ENCODE results near the gene SGCA. TPM values are rescaled to one million over a fixed set of nuclear protein-coding genes. Genes with fewer than 3 reads are reported as not detected.

The SGCA gene
- total and polyA plus RNA-seq, 10 of the 15 experiments (the other 5 are each of a cell fraction or from before 2014, with no cell fraction given) = 0.13 to 2.2 (median 0.50) TPM; not detected in 2

- no peak for FAIRE-seq
- CTCF ChIA-PET = interaction anchor here (0.7 to 3.1 kb wide), 9 partner anchors 9 to 144 kb away, joined by 3 to 21 read pairs (median 8); partner anchors contain the start of genes PDK2 and TMEM92
These were observed 35.9 kb upstream of the SGCA start, which contains the start of gene SAMD14 for GRCh38 chr17:50129728-50130558. Gene SAMD14, minus strand, starts transcription at chr17:50130160. Its CDS starts 5,201 bp downstream, at chr17:50124959.

More at GRCh38 chr17:50129728-50130558, 35.9 kb upstream of the SGCA start, which contains the start of gene SAMD14:
- Histone ChIP-seq H4K20me1 (ENCODE audit: control insufficient read depth, insufficient read depth) (no peaks in the 10 kb centered on the region; the same call in 1 of the 2 replicates), H3K27me3 (replicated peaks in 1 of 2; ENCODE audit: control insufficient read depth in 2 of 2, insufficient read depth in 2 of 2, low read length in 1 of 2) (peaks cover 4 to 10% of the 10 kb centered on the region in 2 experiments), H2AFZ (ENCODE audit: control insufficient read depth, low read depth, low read length) (peak within 1 kb of the TSS; percentile 54), H3K9ac (ENCODE audit: control insufficient read depth, insufficient read depth, low read length) (no peak within 1 kb of the TSS), H3K36me3 (ENCODE audit: control insufficient read depth in 2 of 2, insufficient read depth in 2 of 2, low read length in 1 of 2) (peaks cover 4 to 10% of the 10 kb centered on the region in 2 experiments; a peak in 3 of 4 replicates), H3K79me2 (ENCODE audit: control insufficient read depth, insufficient read depth, low read length) (no peaks in the 10 kb centered on the region), H3K9me3 (replicated peaks; ENCODE audit: control insufficient read depth, insufficient read depth, low read length) (no peaks in the 10 kb centered on the region), H3K27ac (ENCODE audit: control insufficient read depth, insufficient read depth) (no peak within 1 kb of the TSS), H3K4me1 (ENCODE audit: control insufficient read depth, insufficient read depth, low read length) (peaks cover 6% of the 10 kb centered on the region; the same call in 1 of the 2 replicates), H3K4me3 (peak within 1 kb of the TSS; percentile 62; the same call in 1 of the 2 replicates), H3K4me2 (ENCODE audit: control insufficient read depth, insufficient read depth) (peak within 1 kb of the TSS; percentile 86)
- no TSS peak for BruUV-seq (replicated peaks)
- no peak for TF ChIP-seq FOS (IDR thresholded peaks at IDR 0.05; ENCODE audit: borderline replicate concordance, extremely low read depth, insufficient read length)
- 0 out of 2 replicates have a peak, but pooled peaks have one; percentile 26 for TF ChIP-seq NRF1 (conservative IDR thresholded peaks at IDR 0.05; ENCODE audit: low read depth, low read length)
- no peak for TF ChIP-seq MEF2B (IDR thresholded peaks at IDR 0.05; ENCODE audit: partially characterized antibody, poor library complexity, severe bottlenecking)
- TF ChIP-seq EGR1 (IDR thresholded peaks at IDR 0.05; ENCODE audit: borderline replicate concordance in 1 of 2, low read depth in 2 of 2, low read length in 2 of 2) = 0 out of 3 replicates have a peak, but pooled peaks of 1 of the 2 experiments have one; percentile 4
- TF ChIP-seq NKRF (conservative IDR thresholded peaks at IDR 0.05) = peak; percentile 56
- TF ChIP-seq BMI1 (IDR thresholded peaks at IDR 0.05; ENCODE audit: borderline replicate concordance) = no peak
- TF ChIP-seq POU2F2 (IDR thresholded peaks at IDR 0.05; ENCODE audit: borderline replicate concordance, low read depth, low read length) = peak; percentile 13; the same call in 1 of the 3 replicates
- no peak for TF ChIP-seq FOXM1 (IDR thresholded peaks at IDR 0.05; ENCODE audit: low read depth, low read length)
- TF ChIP-seq BHLHE40 (IDR thresholded peaks at IDR 0.05; ENCODE audit: borderline replicate concordance in 1 of 2, low read depth in 2 of 2, low read length in 1 of 2) = peak in 1 of 2 experiments; percentile 34; a peak in 1 of 4 replicates
- peak; percentile 50 for TF ChIP-seq IKZF1 (conservative IDR thresholded peaks at IDR 0.05)
- TF ChIP-seq NFXL1 (IDR thresholded peaks at IDR 0.05; ENCODE audit: borderline replicate concordance) = no peak
- TF ChIP-seq GATAD2B (conservative IDR thresholded peaks at IDR 0.05; ENCODE audit: low read depth) = 0 out of 2 replicates have a peak, but pooled peaks have one; percentile 58
- TF ChIP-seq ZNF384 (IDR thresholded peaks at IDR 0.05; ENCODE audit: borderline replicate concordance, low read depth, low read length) = no peak
- TF ChIP-seq CHD2 (IDR thresholded peaks at IDR 0.05; ENCODE audit: borderline replicate concordance, low read depth, low read length) = 0 out of 2 replicates have a peak, but pooled peaks have one; percentile 23
- TF ChIP-seq LARP7 (IDR thresholded peaks at IDR 0.05) = peak; percentile 50; the same call in 1 of the 2 replicates
- TF ChIP-seq ZNF622 (IDR thresholded peaks at IDR 0.05) = no peak
- no peak for TF ChIP-seq TARDBP (IDR thresholded peaks at IDR 0.05; ENCODE audit: borderline replicate concordance)
- TF ChIP-seq BACH1 (IDR thresholded peaks at IDR 0.05; ENCODE audit: borderline replicate concordance) = peak; percentile 40
- TF ChIP-seq CREM (IDR thresholded peaks at IDR 0.05; ENCODE audit: low read depth) = no peak
- POLR2A ChIA-PET = interaction anchor here (0.5 to 1.1 kb wide), 3 partner anchors 23 to 51 kb away, joined by 3 to 4 read pairs (median 4); no protein-coding TSS in a partner anchor
- 1% methylated on average over 17 of the region's 84 CpGs for WGBS (ENCODE audit: insufficient coverage, insufficient replicate concordance, low lambda C conversion rate, missing lambda C conversion rate)
- DNase-seq (ENCODE audit: low read depth, low spot score) = no peak
- intact Hi-C loops (cut with micrococcal nuclease; ENCODE audit: unreplicated experiment) (no loop called here), in situ Hi-C loops (cut with MboI) (no loop called here)
- RAD21 ChIA-PET (ENCODE audit: unreplicated experiment) = interaction anchor here (0.7 to 1.8 kb wide), 7 partner anchors 11 to 82 kb away, joined by 3 to 6 read pairs (median 3); no protein-coding TSS in a partner anchor
- ATAC-seq = peak; percentile 82
- SMC1A ChIA-PET (ENCODE audit: uncharacterized antibody, unreplicated experiment) = interaction anchor here (0.9 to 1.4 kb wide), 3 partner anchors 9 to 22 kb away, joined by 3 to 4 read pairs (median 3); no protein-coding TSS in a partner anchor

All from GM12878 (cell line).